HCT116 (cell line): ENCODE data around the gene VAMP8. TPM values are rescaled to one million over a fixed set of nuclear protein-coding genes. Genes with fewer than 3 reads are reported as not detected.
A peak's percentile ranks its signal among the peaks of the same experiment; 100 is the strongest.
"Not testable (repeated sequence)": the region's sequence is repeated elsewhere in the genome, so short reads cannot be mapped to it uniquely, and the experiment has no call there.

Experiments
- ATAC-seq: fragments of 200-7000 bp; cut with Tn5 transposase; 2 replicates; pipeline ENCODE4 v1.9.1; 2020; ENCODE audit warnings: mild to moderate bottlenecking, moderate library complexity
- BruUV-seq: library from RNA; stranded (reverse); fragments of 400-500 nt; replicated peaks from 2 replicates; lab custom pipeline; 2021; lab: Mats Ljungman, UMichigan
- CTCF ChIA-PET: fragments of 300-600 bp; sonication (Branson Sonifier 250); formaldehyde crosslinking; loops from one replicate; lab custom pipeline; 2021; ENCODE audit warnings: antibody characterized with exemption; lab: Charles Lee
- POLR2A ChIA-PET: fragments of 300-600, 350-600 bp; sonication (Branson Sonifier 250); formaldehyde crosslinking; loops from one replicate; lab custom pipeline; 2021; ENCODE audit warnings: antibody characterized with exemption; lab: Charles Lee
- RAD21 ChIA-PET, 2 experiments: fragments of 300-600 bp; sonication (Branson Sonifier 250); formaldehyde crosslinking; loops; one replicate each; lab custom pipeline; 2023; ENCODE audit warnings: low total read pairs in 2 of 2; ENCODE audit not compliant: uncharacterized antibody in 2 of 2, unreplicated experiment in 2 of 2, low non-redundant PET in 1 of 2; lab: Charles Lee
- DNase-seq: peaks from one replicate; pipeline ENCODE4 v3.0.0-alpha.2; 2010; ENCODE audit warnings: low read depth, low spot score
- H2AFZ ChIP-seq: fragments of 200-600 bp; shearing (Covaris generic), sonication (generic); 2 replicates; pipeline ENCODE4 v1.6.1; 2017; ENCODE audit warnings: low read depth, mixed run types, mixed read lengths, antibody characterized with exemption, low read length; ENCODE audit not compliant: poor library complexity, severe bottlenecking
- H3K27ac ChIP-seq: 2 replicates; pipeline ENCODE4 v1.5.1; 2012; ENCODE audit warnings: low read depth, low read length
- H3K27me3 ChIP-seq: fragments of 200-600 bp; sonication (generic); 2 replicates; pipeline ENCODE4 v1.6.1; 2016; ENCODE audit warnings: mixed run types, low read length, mixed read lengths; ENCODE audit not compliant: insufficient read depth
- H3K36me3 ChIP-seq, 2 experiments: fragments of 200-500 bp in 1 of 2; fragments of 200-600 bp in 1 of 2; sonication (Bioruptor generic) in 1 of 2; sonication (generic) in 1 of 2; 2 replicates each; pipeline versions ENCODE4 v1.5.1 to v1.6.1; 2014 to 2016; ENCODE audit warnings: low read length in 2 of 2, inconsistent platforms in 1 of 2, mixed read lengths in 1 of 2, mixed run types in 1 of 2; ENCODE audit not compliant: insufficient read depth in 2 of 2, control insufficient read depth in 1 of 2
- H3K4me1 ChIP-seq, 2 experiments: fragments of 200-600 bp in 1 of 2; sonication (generic) in 1 of 2; 2 replicates each; pipeline versions ENCODE4 v1.5.1 to v1.6.1; 2012 to 2017; ENCODE audit warnings: low read length in 2 of 2, inconsistent platforms in 1 of 2, mild to moderate bottlenecking in 1 of 2, mixed read lengths in 1 of 2, mixed run types in 1 of 2, moderate library complexity in 1 of 2; ENCODE audit not compliant: insufficient read depth in 2 of 2, control insufficient read depth in 1 of 2
- H3K4me2 ChIP-seq: fragments of 200-600 bp; sonication (generic); 2 replicates; pipeline ENCODE4 v1.6.1; 2017; ENCODE audit warnings: mixed run types, low read length, mixed read lengths
- H3K4me3 ChIP-seq, 2 experiments: fragments of 200-600 bp in 1 of 2; sonication (generic) in 1 of 2; replicated peaks in 1 of 2; 2 replicates each; pipeline ENCODE4 v1.5.1; 2011 to 2016; ENCODE audit warnings: low read length in 2 of 2, control low read depth in 1 of 2, low read depth in 1 of 2, mild to moderate bottlenecking in 1 of 2, mixed read lengths in 1 of 2, mixed run types in 1 of 2
- H3K79me2 ChIP-seq: fragments of 200-600 bp; sonication (generic); 2 replicates; pipeline ENCODE4 v1.6.1; 2017; ENCODE audit warnings: mild to moderate bottlenecking, mixed run types, low read length, moderate library complexity, mixed read lengths; ENCODE audit not compliant: insufficient read depth
- H3K9ac ChIP-seq: fragments of 200-600 bp; sonication (generic); 2 replicates; pipeline ENCODE4 v1.6.1; 2016; ENCODE audit warnings: low read length, mixed read lengths
- H3K9me2 ChIP-seq: fragments of 200-600 bp; sonication (generic), shearing (Covaris generic); 2 replicates; pipeline ENCODE4 v1.6.1; 2017; ENCODE audit warnings: mixed run types, mild to moderate bottlenecking, moderate library complexity; ENCODE audit not compliant: insufficient read depth
- H3K9me3 ChIP-seq, 2 experiments: fragments of 200-500 bp in 1 of 2; fragments of 200-600 bp in 1 of 2; sonication (Bioruptor generic) in 1 of 2; sonication (generic) in 1 of 2; 2 replicates each; pipeline ENCODE4 v1.6.1; 2014 to 2017; ENCODE audit warnings: low read length in 2 of 2, mixed read lengths in 2 of 2, inconsistent platforms in 1 of 2, low read depth in 1 of 2, mild to moderate bottlenecking in 1 of 2, mixed run types in 1 of 2, moderate library complexity in 1 of 2; ENCODE audit not compliant: control insufficient read depth in 1 of 2, insufficient read depth in 1 of 2
- H4K20me1 ChIP-seq: fragments of 200-600 bp; sonication (generic), shearing (Covaris generic); 2 replicates; pipeline ENCODE4 v1.6.1; 2017; ENCODE audit warnings: mixed run types, mild to moderate bottlenecking, moderate library complexity; ENCODE audit not compliant: insufficient read depth
- CEBPB ChIP-seq: IDR thresholded peaks from 2 replicates; pipeline ENCODE4 v1.6.1; 2012; ENCODE audit warnings: low read depth
- EGR1 ChIP-seq: IDR thresholded peaks from 2 replicates; pipeline ENCODE4 v1.6.1; 2012; ENCODE audit warnings: low read depth
- EZH2phosphoT487 ChIP-seq: fragments of 200-600 bp; IDR thresholded peaks from 2 replicates; pipeline ENCODE4 v1.6.1; 2018; ENCODE audit warnings: antibody characterized with exemption, borderline replicate concordance
- POLR2AphosphoS5 ChIP-seq: IDR thresholded peaks from 2 replicates; pipeline ENCODE4 v1.6.1; 2011; ENCODE audit warnings: mild to moderate bottlenecking, low read depth, low read length, moderate library complexity
- SIN3A ChIP-seq: IDR thresholded peaks from 2 replicates; pipeline ENCODE4 v1.6.1; 2012; ENCODE audit warnings: low read depth
- SRF ChIP-seq: IDR thresholded peaks from 2 replicates; pipeline ENCODE4 v1.6.1; 2012; ENCODE audit warnings: low read depth
- TCF7L2 ChIP-seq: IDR thresholded peaks from 2 replicates; pipeline ENCODE4 v1.7.0; 2011; ENCODE audit warnings: borderline replicate concordance, inconsistent platforms; ENCODE audit not compliant: insufficient read depth, insufficient read length; ENCODE audit errors: extremely low read depth
- YY1 ChIP-seq: IDR thresholded peaks from 2 replicates; pipeline ENCODE4 v1.6.1; 2011; ENCODE audit warnings: low read length, low read depth, moderate library complexity, mild to moderate bottlenecking; ENCODE audit not compliant: insufficient replicate concordance; ENCODE audit errors: extremely low read depth
- ZNF274 ChIP-seq: fragments of 200-500 bp; sonication (Bioruptor generic); IDR thresholded peaks from 2 replicates; pipeline ENCODE4 v1.6.1; 2014; ENCODE audit warnings: mild to moderate bottlenecking, low read depth, low read length, inconsistent platforms
- intact Hi-C: fragments of 100-400 bp; cut with micrococcal nuclease; formaldehyde crosslinking; loops from 2 replicates; pipeline ENCODE4 v1.10.0; 2022
- total RNA-seq: library from RNA; stranded (reverse); gene quantifications from one replicate; pipeline ENCODE4 v1.2.1, GENCODE V29; 2021; ENCODE audit not compliant: unreplicated experiment
- TF ChIP-seq, protein P1 (sequence below): IDR thresholded peaks from 2 replicates; pipeline ENCODE4 v1.6.1; 2012; ENCODE audit warnings: low read depth
- TF ChIP-seq, protein P2 (sequence below): IDR thresholded peaks from 2 replicates; pipeline ENCODE4 v1.6.1; 2012

VAMP8 gene
- total RNA-seq, 1 experiment from 2014 or later, result 52.6 TPM

DNA sequence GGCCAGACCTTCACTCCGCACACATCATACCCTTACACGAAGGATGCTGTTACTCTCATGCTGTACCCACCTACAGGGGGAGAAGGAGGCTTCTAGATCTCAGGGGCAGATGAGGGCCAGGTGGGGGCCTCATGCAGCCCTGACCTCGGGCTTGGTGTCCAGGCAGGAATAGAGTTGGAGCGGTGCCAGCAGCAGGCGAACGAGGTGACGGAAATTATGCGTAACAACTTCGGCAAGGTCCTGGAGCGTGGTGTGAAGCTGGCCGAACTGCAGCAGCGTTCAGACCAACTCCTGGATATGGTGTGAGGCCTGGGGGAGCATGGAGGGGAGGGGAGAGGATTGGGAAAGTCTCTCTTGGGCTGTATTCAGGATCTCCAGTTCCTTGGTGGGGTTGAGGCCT is 14.2 kb downstream of the VAMP8 start:
- ChIA-PET RAD21 (no interaction called here), CTCF (no interaction called here), POLR2A (interaction anchor here (1.5 kb wide), 1 partner anchor 10 kb away, joined by 3 read pairs; no protein-coding TSS in a partner anchor)
- ATAC-seq, result no peak
- H3K4me1 ChIP-seq, result peaks cover 8 to 24% of the 10 kb centered on the region in 2 experiments
- no peaks in the 10 kb centered on the region for H3K9me3 ChIP-seq
- no peak for DNase-seq
- H3K9me2 ChIP-seq, result no peaks in the 10 kb centered on the region
- no peaks in the 10 kb centered on the region for H3K27me3 ChIP-seq
- H3K4me3 ChIP-seq, result no peak overlapping the region
- intact Hi-C loops, result no loop called here
- no peak overlapping the region for H3K27ac ChIP-seq
- H4K20me1 ChIP-seq, result no peaks in the 10 kb centered on the region
- no peak overlapping the region for H3K4me2 ChIP-seq
- no TSS peak for BruUV-seq
- H3K9ac ChIP-seq, result no peak overlapping the region
- H3K79me2 ChIP-seq, result peaks cover 11% of the 10 kb centered on the region
- H2AFZ ChIP-seq, result no peak overlapping the region
- TF ChIP-seq EZH2phosphoT487, result no peak
- no peak for TF ChIP-seq EGR1
- TF ChIP-seq POLR2AphosphoS5, result no peak
- no peak for TF ChIP-seq SRF
- TF ChIP-seq, protein P1, sequence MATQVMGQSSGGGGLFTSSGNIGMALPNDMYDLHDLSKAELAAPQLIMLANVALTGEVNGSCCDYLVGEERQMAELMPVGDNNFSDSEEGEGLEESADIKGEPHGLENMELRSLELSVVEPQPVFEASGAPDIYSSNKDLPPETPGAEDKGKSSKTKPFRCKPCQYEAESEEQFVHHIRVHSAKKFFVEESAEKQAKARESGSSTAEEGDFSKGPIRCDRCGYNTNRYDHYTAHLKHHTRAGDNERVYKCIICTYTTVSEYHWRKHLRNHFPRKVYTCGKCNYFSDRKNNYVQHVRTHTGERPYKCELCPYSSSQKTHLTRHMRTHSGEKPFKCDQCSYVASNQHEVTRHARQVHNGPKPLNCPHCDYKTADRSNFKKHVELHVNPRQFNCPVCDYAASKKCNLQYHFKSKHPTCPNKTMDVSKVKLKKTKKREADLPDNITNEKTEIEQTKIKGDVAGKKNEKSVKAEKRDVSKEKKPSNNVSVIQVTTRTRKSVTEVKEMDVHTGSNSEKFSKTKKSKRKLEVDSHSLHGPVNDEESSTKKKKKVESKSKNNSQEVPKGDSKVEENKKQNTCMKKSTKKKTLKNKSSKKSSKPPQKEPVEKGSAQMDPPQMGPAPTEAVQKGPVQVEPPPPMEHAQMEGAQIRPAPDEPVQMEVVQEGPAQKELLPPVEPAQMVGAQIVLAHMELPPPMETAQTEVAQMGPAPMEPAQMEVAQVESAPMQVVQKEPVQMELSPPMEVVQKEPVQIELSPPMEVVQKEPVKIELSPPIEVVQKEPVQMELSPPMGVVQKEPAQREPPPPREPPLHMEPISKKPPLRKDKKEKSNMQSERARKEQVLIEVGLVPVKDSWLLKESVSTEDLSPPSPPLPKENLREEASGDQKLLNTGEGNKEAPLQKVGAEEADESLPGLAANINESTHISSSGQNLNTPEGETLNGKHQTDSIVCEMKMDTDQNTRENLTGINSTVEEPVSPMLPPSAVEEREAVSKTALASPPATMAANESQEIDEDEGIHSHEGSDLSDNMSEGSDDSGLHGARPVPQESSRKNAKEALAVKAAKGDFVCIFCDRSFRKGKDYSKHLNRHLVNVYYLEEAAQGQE, result no peak
- TF ChIP-seq CEBPB, result no peak
- no peak for TF ChIP-seq TCF7L2
- TF ChIP-seq YY1, result no peak
- no peak for TF ChIP-seq SIN3A
- TF ChIP-seq, protein P2, sequence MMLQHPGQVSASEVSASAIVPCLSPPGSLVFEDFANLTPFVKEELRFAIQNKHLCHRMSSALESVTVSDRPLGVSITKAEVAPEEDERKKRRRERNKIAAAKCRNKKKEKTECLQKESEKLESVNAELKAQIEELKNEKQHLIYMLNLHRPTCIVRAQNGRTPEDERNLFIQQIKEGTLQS, result no peak
- TF ChIP-seq ZNF274, result no peak
- TF ChIP-seq, all 23 proteins: peak for 0
- no peaks in the 10 kb centered on the region for H3K36me3 ChIP-seq

DNA sequence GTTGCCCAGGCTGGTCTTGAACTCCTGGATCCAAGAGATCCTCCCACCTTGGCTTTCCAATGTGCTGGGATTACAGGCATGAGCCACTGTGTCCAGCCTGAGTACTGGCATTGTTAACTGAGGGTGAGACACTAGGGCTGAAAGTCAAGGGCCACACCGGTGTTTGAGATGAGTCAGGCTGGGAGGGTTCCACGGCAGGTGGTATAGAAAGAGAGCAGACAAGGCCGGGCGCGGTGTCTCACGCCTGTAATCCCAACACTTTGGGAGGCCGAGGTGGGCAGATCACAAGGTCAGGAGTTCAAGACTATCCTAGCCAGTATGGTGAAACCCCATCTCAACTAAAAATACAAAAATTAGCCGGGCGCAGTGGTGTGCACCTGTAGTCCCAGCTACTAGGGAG is 14.9 kb downstream of the VAMP8 start:
- DNase-seq, H3K27ac ChIP-seq, H3K9ac ChIP-seq, H3K27me3 ChIP-seq, BruUV-seq, intact Hi-C loops, H3K9me2 ChIP-seq, H2AFZ ChIP-seq, CTCF ChIA-PET, H4K20me1 ChIP-seq, H3K9me3 ChIP-seq, ATAC-seq, H3K36me3 ChIP-seq, H3K4me3 ChIP-seq: not testable (repeated sequence)
- H3K4me2 ChIP-seq, result peak overlapping the region; percentile 19; the same call in 1 of the 2 replicates
- H3K4me1 ChIP-seq, result peaks cover 8 to 28% of the 10 kb centered on the region in 2 experiments; a peak in 3 of 4 replicates
- POLR2A ChIA-PET, result interaction anchor here (0.5 to 0.6 kb wide), 2 partner anchors 13 to 15 kb away, joined by 4 to 5 read pairs; partner anchors contain the start of gene VAMP8
- H3K79me2 ChIP-seq, result peaks cover 18% of the 10 kb centered on the region
- RAD21 ChIA-PET, result interaction anchor here (0.6 kb wide), 2 partner anchors 24 to 133 kb away, joined by 3 to 7 read pairs; no protein-coding TSS in a partner anchor
